Progenitor cell of endocrine pancreas (in vitro differentiated cells): ENCODE results near the gene DCAF17. TPM values are rescaled to one million over a fixed set of nuclear protein-coding genes. Genes with fewer than 3 reads are reported as not detected.

Source experiments
- DNase-seq: peaks from one replicate; pipeline ENCODE4 v3.0.0; 2021; ENCODE audit warnings: low spot score; ENCODE audit not compliant: unreplicated experiment
- H3K27ac Mint-ChIP-seq: 2 replicates; pipeline ENCODE4 v1.8.0; 2021; ENCODE audit warnings: mild to moderate bottlenecking, moderate library complexity, mixed read lengths
- H3K27me3 Mint-ChIP-seq: 2 replicates; pipeline ENCODE4 v1.8.0; 2021; ENCODE audit warnings: mixed read lengths
- H3K36me3 Mint-ChIP-seq: 2 replicates; pipeline ENCODE4 v1.8.0; 2022; ENCODE audit warnings: mixed read lengths; ENCODE audit not compliant: insufficient read depth
- H3K4me1 Mint-ChIP-seq: 2 replicates; pipeline ENCODE4 v1.8.0; 2021; ENCODE audit warnings: low read depth, mixed read lengths
- H3K4me3 Mint-ChIP-seq: 2 replicates; pipeline ENCODE4 v1.8.0; 2021; ENCODE audit warnings: low read depth, mild to moderate bottlenecking, moderate library complexity, mixed read lengths
- H3K9me3 Mint-ChIP-seq: 2 replicates; pipeline ENCODE4 v1.8.0; 2021; ENCODE audit warnings: low read depth, mixed read lengths
- CTCF ChIP-seq: fragments of 200-600 bp; sonication (generic); IDR thresholded peaks from one replicate; pipeline ENCODE4 v1.5.0; 2021; ENCODE audit warnings: antibody characterized with exemption, mild to moderate bottlenecking; ENCODE audit not compliant: unreplicated experiment
- total RNA-seq: library from RNA; stranded (reverse); gene quantifications from 2 replicates; pipeline ENCODE4 v1.2.1, GENCODE V29; 2021

DCAF17 gene
- total RNA-seq, 1 donor from 2014 or later: 25.8 TPM

DNA sequence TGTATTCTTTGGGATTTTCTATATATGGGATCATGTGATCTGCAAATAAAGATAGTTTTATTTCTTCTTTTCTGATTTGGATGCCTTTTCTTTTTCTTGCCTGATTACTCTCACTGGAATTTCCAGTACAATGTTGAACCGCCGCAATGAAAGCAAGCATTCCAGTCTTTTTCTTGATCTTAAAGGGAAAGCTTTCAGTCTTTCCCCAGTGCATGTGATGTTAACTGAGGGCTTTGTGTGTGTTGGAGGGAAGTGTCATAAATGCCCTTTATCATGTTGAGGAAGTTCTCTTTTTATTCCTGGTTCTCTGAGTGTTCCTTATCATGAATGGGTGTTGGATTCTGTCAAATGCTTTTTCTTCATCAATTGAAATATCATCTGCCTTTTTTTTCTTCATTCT lies 71.3 kb downstream of the DCAF17 start:
- TF ChIP-seq CTCF: no peak
- no peaks in the 10 kb centered on the region for H3K36me3 Mint-ChIP-seq
- no peak for DNase-seq
- H3K27ac Mint-ChIP-seq: no peak overlapping the region
- no peaks in the 10 kb centered on the region for H3K27me3 Mint-ChIP-seq
- H3K9me3 Mint-ChIP-seq: peaks cover 10% of the 10 kb centered on the region
- no peaks in the 10 kb centered on the region for H3K4me1 Mint-ChIP-seq
- H3K4me3 Mint-ChIP-seq: no peak overlapping the region

DNA sequence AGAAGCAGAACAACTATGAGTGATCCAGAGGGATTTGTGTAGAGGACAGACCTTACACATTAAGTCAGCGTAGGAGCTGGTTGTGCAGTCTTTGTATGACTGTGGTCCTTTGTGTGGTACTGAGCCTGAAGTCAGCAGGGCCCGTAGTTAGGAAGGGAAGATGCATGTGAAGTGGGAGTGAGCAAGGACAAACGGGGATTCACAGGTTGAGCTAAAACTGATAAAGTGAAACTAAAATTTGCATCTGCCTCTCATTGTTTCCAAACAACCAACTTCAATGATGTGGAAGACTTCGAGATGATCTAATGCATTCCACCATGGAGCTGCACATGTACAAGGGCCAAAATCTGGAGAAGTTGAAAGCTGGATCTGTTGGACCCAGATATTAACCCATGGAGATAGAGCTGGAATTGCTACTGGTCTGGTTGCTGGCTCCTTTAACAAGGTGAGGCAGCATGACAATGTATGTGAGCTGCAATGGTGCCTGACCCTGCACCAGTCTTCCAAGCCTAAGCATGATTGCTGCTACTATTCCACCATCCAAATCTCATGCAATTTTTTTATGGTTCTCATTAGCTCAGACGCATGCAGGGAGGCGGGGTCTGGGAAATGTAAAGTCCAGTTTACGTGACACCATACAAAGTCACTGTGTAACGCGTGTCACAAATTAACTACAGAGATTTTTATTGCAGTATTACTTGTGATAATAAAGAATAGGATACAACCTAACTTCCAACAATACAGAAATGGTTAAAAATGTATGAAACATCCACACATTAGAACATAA lies 76.1 kb downstream of the DCAF17 start:
- H3K4me1 Mint-ChIP-seq: peaks cover 3% of the 10 kb centered on the region
- no peaks in the 10 kb centered on the region for H3K27me3 Mint-ChIP-seq
- TF ChIP-seq CTCF: no peak
- no peak for DNase-seq
- no peak overlapping the region for H3K27ac Mint-ChIP-seq
- no peaks in the 10 kb centered on the region for H3K36me3 Mint-ChIP-seq
- H3K9me3 Mint-ChIP-seq: peaks cover 3% of the 10 kb centered on the region
- no peak overlapping the region for H3K4me3 Mint-ChIP-seq

DNA sequence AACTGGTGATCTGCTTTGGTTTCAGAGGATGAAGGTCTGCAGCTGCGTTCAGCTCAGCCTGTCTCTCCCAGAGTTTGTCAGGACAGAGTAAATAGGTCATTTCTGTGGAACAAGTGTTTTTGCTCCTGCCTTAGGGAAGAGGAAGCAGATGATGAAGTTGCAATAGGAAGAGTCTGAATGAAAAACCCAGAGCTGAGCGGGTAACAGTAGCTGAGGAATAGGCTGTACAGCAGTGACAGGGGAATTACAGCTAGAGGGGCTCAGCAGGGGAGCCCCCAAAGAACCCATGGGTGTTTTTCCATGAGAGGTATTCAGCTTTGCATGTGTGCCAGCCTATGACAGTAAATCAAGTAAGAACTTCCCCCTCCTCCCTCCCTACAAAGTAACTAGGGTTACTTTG lies 78.0 kb downstream of the DCAF17 start:
- TF ChIP-seq CTCF: no peak
- H3K9me3 Mint-ChIP-seq: no peaks in the 10 kb centered on the region
- peaks cover 3% of the 10 kb centered on the region for H3K4me1 Mint-ChIP-seq
- no peaks in the 10 kb centered on the region for H3K36me3 Mint-ChIP-seq
- DNase-seq: no peak
- no peak overlapping the region for H3K27ac Mint-ChIP-seq
- no peak overlapping the region for H3K4me3 Mint-ChIP-seq
- H3K27me3 Mint-ChIP-seq: peaks cover 10% of the 10 kb centered on the region

GRCh38 chr2:171512683-171513195 lies 78.7 kb downstream of the DCAF17 start:
- H3K4me3 Mint-ChIP-seq: no peak overlapping the region
- TF ChIP-seq CTCF: no peak
- no peak overlapping the region for H3K27ac Mint-ChIP-seq
- DNase-seq: no peak
- peaks cover 10% of the 10 kb centered on the region for H3K27me3 Mint-ChIP-seq
- H3K36me3 Mint-ChIP-seq: no peaks in the 10 kb centered on the region
- H3K9me3 Mint-ChIP-seq: no peaks in the 10 kb centered on the region
- H3K4me1 Mint-ChIP-seq: peaks cover 3% of the 10 kb centered on the region

DNA sequence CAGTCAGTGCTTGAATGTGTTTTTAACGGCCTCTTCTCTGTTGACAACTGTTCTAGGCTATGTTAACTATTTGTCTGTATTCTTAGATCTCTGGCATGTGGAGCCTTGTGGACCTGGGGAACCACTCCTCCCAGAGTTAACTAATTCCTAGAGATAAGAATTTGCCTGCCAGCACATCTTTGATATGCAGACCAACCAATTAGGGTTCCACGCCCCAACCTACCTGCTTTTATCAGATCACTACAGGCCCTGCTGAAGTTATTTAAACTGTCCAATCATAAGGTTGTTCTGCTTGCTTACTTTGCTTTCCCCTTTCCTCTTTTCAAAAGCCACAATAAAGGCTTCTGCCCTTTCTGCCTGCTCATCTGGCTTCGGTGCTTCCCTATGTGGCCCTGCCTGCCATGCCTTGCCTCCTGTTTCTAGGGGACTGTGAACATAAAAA lies 79.7 kb downstream of the DCAF17 start:
- H3K9me3 Mint-ChIP-seq: no peaks in the 10 kb centered on the region
- peaks cover 3% of the 10 kb centered on the region for H3K4me1 Mint-ChIP-seq
- H3K27me3 Mint-ChIP-seq: peaks cover 13% of the 10 kb centered on the region

More for the DNA sequence above, 79.7 kb downstream of the DCAF17 start:
- no peak overlapping the region for H3K27ac Mint-ChIP-seq
- no peak for TF ChIP-seq CTCF
- H3K4me3 Mint-ChIP-seq: no peak overlapping the region
- H3K36me3 Mint-ChIP-seq: no peaks in the 10 kb centered on the region
- DNase-seq: no peak
